ENCODE measurements around the gene RASSF4. TPM values are rescaled to one million over a fixed set of nuclear protein-coding genes. Genes with fewer than 3 reads are reported as not detected.

The RASSF4 gene
- total RNA-seq, 1 donor from 2014 or later, result 12.3 TPM

GRCh38 chr10:44947371-44948152, 12.0 kb upstream of the RASSF4 start:
- DNase-seq (ENCODE audit: low read depth, low spot score), result no peak

- DNase-seq (ENCODE audit: low read depth, low spot score), result no peak
These were observed 11.0 kb upstream of the RASSF4 start for GRCh38 chr10:44948642-44949041.

GRCh38 chr10:44949127-44949802, 10.3 kb upstream of the RASSF4 start:
- no peak for DNase-seq (ENCODE audit: low read depth, low spot score)

- no peak for DNase-seq (ENCODE audit: low read depth, low spot score)
These were observed 9.7 kb upstream of the RASSF4 start for GRCh38 chr10:44949915-44950314.

- no peak for DNase-seq (ENCODE audit: low read depth, low spot score)
These were observed 9.0 kb upstream of the RASSF4 start for GRCh38 chr10:44950326-44951225.

GRCh38 chr10:44951576-44952226, 7.9 kb upstream of the RASSF4 start:
- no peak for DNase-seq (ENCODE audit: low read depth, low spot score)

- no peak for DNase-seq (ENCODE audit: low read depth, low spot score)
These were observed 6.8 kb upstream of the RASSF4 start for GRCh38 chr10:44952779-44953231.

- no peak for DNase-seq (ENCODE audit: low read depth, low spot score)
These were observed 5.6 kb upstream of the RASSF4 start for GRCh38 chr10:44954042-44954441.

GRCh38 chr10:44954962-44955361, 4.6 kb upstream of the RASSF4 start:
- no peak for DNase-seq (ENCODE audit: low read depth, low spot score)

- no peak for DNase-seq (ENCODE audit: low read depth, low spot score)
These were observed 4.1 kb upstream of the RASSF4 start for GRCh38 chr10:44955413-44956070.

GRCh38 chr10:44956226-44956625, 3.4 kb upstream of the RASSF4 start:
- no peak for DNase-seq (ENCODE audit: low read depth, low spot score)

- DNase-seq (ENCODE audit: low read depth, low spot score), result no peak
These were observed 2.6 kb upstream of the RASSF4 start for GRCh38 chr10:44956717-44957706.

- no peak for DNase-seq (ENCODE audit: low read depth, low spot score)
These were observed 1.3 kb upstream of the RASSF4 start for GRCh38 chr10:44958196-44958897.

- DNase-seq (ENCODE audit: low read depth, low spot score), result no peak
These were observed 730 bp upstream of the RASSF4 start for GRCh38 chr10:44958898-44959246.

- DNase-seq (ENCODE audit: low read depth, low spot score), result no peak
These were observed 472 bp downstream of the RASSF4 start for GRCh38 chr10:44960088-44960460.

- DNase-seq (ENCODE audit: low read depth, low spot score), result no peak
These were observed 1.1 kb downstream of the RASSF4 start for GRCh38 chr10:44960482-44961229.

- no peak for DNase-seq (ENCODE audit: low read depth, low spot score)
These were observed 1.6 kb downstream of the RASSF4 start for GRCh38 chr10:44961230-44961571.

GRCh38 chr10:44961931-44962750, 2.5 kb downstream of the RASSF4 start:
- DNase-seq (ENCODE audit: low read depth, low spot score), result no peak
